GM19468 (cell line): ENCODE results near the gene ZNF783.
"Not testable (repeated sequence)": the region's sequence is repeated elsewhere in the genome, so short reads cannot be mapped to it uniquely, and the experiment has no call there.

Experiments
- ATAC-seq: cut with Tn5 transposase; IDR thresholded peaks from one replicate; pipeline ENCODE4 v1.9.1; 2021; ENCODE audit warnings: mild to moderate bottlenecking, moderate library complexity, moderate number of reproducible peaks; ENCODE audit not compliant: unreplicated experiment; ENCODE audit errors: extremely low read depth

The ZNF783 gene

DNA sequence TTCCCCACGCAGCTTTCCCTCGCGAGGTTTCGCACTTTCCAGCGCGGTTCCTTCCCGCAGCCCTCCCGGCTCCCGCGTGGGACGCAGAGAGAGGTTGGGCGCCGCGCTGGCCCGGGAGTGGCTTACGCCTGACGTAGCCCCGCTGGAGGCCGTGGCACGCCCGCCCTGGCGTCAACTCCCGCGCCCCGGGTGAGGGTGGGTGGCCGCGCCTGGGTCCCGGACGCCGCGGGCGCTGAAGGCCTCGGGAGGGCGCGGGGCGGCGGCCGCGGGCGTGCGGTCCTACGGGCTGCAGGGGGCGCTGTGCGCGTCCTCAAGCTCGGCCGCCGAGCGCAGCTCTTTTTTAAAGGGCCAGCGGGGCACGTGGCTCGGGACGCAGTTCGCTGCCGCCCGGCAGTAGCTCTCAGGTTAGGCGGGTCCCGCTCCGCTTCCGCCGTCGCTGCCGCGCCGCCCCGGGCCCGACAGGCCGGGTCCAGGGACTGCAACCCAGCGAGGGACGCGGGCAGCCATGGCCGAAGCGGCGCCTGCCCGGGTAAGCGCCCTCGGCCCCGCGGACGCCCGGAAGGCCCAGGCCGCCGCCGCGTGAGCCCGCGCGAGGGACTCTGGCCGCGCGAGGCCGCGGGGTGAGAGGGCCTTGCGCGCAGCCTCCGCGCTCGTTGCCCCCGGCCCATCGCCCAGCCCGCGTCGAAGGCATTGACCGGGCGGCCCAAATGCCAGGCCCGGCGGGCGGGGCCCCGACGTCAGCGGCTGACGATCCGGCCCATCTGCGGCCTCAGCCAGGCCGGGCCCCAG is at the start of gene ZNF783:
Gene ZNF783, plus strand, starts transcription at position 368 of the 789 bp plus-strand sequence. Its CDS starts 138 bp downstream, at position 506.
- peak; percentile 67 for ATAC-seq

DNA sequence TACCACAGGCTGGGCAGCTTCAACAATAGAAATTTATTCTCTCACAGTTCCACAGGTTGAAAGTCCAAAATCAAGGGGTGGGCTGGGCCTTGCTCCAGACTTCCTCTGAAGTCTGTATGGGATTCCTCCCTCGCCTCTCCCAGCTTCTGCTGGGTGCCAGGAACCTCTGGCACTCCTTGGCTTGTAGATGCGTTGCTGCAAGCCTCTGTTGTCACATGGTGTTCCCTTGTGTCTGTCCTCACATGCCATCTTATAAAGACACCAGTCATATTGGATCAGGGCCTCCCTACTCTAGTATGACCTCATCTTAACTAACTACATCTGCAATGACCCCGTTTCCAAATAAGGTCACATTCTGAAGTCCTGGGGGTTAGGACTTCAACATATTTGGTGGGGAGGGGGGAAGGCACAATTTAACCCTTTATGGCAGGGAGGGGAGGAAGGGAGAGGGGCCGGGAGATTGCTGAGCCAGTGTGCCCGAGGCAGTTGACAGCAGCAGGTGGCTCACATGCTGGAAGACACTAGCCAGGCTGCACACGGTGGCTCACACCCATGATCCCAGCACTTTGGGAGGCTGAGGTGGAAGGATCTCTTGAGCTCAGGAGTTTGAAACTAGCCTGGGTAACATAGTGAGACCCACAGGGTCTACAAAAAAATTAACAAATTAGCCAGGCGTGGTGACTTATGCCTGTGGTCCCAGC is 47.8 kb upstream of the ZNF783 start:
- ATAC-seq = no peak

DNA sequence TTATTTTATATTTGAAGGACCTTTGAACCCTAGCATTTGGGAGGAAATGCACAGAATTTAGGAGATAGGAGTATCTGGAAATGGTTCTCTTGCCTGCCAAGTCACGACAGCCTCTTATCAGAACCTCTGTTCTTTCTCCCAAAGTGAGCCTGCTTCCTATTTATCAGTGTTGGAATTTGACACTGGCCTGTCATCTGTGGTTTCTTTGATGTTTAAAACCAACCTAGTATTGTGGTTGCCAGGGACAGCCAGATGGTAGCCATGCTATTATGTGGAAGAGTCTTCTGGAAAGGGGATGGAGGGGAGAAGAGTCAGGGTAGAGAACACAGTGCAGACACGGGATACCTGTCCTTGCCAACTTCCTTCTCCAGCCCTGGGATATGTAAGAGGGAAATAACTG is 45.6 kb upstream of the ZNF783 start:
- ATAC-seq = no peak

DNA sequence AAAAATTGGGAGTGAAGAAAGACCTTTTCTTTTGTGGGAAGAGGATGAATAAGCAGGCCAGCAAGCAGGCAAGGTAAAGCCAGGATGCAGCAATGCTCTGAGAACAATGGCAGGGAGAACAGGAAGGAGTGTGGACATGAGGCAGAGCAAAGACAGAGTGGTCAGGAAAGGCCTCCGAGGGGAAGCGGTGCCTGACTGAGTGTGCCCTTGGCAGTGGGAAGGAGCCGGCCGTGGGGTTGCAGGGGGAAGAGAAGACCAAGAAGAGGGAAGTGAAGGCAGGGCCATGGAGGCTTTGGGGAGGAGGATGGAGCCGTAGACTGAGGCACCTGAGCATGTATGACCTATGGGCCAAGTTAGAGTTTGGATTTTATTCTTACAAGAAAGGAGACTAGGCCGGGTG is 44.4 kb upstream of the ZNF783 start:
- no peak for ATAC-seq

DNA sequence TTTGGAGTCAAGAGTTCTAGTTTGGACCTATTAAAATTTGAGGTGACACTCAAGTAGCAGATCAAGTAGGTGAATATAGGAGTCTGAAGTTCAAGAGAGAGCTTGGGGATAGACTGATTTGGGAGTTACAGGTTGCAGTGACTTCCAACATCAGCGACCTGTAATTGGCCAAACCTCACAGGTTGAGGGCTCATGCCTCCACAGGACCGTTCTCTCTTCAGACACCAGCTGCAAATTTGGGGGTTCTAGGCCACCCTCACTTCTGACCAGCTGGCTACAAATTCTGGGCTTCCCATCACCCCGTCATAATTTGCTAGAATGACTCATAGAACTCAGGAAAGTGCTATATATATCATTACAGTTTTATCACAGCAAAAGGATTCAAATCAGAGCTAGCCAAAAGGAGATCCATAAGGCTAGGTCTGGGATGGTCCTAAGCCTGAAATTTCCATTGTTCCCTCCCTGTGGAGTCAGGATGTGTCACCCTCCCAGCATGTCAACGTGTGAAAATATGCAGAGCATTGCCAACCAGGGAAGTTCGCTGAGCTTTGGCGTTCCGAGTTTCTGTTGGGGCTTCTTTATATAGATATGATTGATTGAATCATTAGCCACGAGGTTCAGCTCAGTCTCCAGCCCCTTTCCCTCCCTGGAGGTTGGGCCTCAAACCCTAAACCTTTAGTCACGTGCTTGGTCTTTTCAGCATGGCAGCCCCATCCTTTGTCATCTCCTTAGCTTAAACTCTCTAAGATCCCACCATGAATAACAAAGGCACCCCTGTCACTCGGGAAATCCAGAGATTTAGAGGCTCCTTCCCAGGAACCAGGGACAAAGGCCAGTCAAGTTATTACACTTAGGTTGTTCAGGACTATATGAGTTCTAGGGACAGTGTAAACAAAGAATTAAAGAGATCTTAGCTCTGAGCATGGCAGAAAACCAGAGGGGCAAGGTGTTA is 43.3 kb upstream of the ZNF783 start:
- no peak for ATAC-seq

DNA sequence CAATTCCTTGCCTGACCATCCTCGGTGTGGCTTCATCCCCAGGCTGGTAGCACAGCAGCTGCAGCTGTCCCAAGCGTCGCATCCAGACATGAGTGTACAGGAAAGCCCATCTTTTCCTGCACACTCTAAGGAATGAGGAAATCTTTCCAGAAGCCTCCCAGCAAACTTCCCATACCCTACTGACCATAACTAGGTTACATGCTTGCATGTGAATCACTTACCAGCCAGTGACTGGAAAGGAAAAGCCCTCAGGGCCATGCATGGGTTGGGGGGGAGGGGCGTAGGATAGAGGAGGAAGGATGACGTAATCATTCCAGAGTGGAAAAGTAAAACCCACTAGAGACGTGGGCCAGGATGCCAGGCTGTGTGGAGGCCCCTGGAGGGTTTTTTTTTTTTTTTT is 41.5 kb upstream of the ZNF783 start:
- no peak for ATAC-seq

DNA sequence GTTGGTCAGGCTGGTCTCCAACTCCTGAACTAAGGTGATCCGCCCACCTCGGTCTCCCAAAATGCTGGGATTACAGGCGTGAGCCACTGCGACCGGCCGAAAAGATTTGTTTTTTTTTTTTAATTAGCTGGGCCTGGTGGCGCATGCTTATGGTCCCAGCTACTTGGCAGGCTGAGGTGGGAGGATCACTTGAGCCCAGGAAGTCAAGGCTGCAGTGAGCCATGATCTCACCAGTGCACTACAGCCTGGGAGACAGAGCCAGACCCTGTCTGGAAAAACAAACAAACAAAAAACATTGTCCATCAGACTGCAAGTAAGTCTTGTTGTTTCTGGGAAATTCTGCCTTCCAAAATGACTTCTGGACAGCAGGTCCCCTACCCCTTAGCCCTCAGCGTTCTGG is 38.8 kb upstream of the ZNF783 start:
- no peak for ATAC-seq

DNA sequence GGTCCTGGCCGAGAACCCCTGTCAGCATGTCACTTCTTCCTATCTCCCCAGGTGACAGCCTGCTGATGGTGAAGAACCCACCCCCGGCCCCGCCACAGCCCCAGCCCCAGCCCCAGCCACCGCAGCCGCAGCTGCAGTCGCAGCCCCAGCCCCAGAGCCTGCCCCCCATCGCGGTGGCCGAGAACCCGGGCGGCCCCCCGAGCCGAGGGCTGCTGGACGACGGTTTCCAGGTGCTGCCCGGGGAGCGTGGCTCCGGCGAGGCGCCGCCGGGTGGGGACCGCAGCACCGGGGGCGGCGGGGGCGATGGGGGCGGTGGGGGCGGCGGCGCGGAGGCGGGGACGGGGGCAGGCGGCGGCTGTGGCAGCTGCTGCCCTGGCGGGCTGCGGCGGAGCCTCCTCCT is 38.2 kb upstream of the ZNF783 start:
- no peak for ATAC-seq

DNA sequence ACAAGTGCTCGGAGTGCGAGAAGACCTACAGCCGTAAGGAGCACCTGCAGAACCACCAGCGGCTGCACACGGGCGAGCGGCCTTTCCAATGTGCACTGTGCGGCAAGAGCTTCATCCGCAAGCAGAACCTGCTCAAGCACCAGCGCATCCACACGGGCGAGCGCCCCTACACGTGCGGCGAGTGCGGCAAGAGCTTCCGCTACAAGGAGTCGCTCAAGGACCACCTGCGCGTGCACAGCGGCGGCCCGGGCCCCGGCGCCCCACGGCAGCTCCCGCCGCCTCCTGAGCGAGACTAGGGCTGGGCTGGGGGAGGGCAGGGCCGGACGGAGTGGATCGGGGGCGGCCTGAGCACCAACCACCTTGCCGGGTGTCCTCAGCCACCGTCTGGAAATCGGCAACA is 37.6 kb upstream of the ZNF783 start:
- ATAC-seq = no peak

DNA sequence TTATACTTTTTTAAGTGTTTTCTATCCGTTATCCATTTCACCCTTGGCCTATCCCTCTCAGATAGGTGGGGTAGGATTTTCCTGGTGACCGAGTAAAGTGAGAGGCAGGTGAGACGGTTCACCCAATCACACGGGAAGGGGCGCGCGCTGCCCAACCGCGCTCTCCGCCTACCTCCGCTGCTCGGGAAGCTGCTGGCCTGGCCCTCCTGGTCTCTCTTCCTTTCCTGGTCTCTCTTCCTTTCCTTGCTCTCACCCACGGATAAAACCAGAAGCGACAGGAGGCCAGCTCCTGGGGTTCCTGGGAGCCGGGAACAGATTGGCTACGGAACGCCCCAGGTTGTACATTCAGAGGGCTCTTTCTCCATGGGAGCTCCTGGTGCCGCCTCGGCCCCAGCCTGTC is 36.9 kb upstream of the ZNF783 start:
- no peak for ATAC-seq

DNA sequence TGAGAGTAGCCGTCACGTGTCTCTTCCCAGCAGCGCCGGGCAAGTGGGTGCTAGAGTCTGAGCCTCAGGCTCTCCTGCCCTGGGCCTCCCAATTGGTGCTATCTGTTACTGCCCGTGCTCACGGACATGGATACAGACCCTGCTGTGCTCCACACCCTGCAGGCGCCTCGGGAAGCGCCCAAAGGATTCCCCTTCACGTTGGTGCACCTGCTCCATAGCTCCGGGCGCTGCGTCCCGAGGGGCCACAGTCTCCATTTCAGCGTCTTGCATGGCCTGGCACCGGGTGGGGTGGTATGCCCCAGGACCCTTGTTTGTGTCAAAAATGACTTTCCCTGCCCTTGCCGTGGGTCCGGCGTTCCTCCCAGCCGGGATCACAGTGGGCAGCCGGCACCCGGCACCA is 36.3 kb upstream of the ZNF783 start:
- no peak for ATAC-seq

DNA sequence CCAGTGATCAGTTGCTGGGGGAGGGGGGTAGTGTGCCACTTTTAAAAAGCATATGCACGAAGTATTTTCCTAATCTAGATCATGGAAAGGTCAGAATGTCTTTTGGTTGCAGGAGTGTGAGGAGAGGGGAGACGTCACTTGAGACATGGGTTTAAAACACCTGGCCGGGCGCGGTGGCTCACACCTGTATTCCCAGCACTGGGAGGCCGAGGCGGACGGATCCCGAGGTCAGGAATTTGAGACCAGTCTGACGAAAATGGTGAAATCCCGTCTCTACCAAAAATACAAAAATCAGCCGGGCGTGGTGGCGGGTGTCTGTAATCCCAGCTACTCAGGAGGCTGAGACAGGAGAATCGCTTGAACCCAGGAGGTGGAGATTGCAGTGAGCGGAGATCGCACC is 35.6 kb upstream of the ZNF783 start:
- not testable (repeated sequence) for ATAC-seq

DNA sequence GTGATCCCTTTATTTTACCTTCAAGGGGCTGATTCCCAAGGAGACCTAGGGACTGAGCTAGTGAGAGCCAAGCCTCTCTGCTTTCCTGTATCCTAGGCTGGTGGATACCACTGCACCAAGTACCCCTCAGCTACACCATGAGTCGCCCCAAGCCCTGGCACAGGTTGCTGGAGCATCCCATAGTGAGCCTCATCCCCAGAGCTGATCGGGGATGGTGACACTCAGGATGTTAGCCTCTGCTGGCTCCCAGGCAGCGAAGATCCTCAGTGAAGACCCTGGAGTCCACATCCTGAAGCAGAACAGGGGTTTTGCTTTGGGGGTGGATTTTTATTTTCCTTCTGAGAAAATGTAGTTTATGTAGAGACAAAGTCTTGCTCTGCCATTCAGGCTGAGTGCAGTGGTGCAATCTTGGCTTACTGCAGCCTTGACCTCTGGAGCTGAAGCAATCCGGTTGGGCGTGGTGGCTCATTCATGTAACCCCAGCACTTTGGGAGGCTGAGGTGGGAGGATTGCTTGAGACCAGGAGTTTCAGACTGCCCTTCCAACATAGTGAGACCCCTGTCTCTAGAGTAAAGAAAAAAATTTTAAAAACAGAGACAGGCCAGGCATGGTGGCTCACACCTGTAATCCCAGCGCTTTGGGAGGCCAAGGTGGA is 35.0 kb upstream of the ZNF783 start:
- no peak for ATAC-seq

DNA sequence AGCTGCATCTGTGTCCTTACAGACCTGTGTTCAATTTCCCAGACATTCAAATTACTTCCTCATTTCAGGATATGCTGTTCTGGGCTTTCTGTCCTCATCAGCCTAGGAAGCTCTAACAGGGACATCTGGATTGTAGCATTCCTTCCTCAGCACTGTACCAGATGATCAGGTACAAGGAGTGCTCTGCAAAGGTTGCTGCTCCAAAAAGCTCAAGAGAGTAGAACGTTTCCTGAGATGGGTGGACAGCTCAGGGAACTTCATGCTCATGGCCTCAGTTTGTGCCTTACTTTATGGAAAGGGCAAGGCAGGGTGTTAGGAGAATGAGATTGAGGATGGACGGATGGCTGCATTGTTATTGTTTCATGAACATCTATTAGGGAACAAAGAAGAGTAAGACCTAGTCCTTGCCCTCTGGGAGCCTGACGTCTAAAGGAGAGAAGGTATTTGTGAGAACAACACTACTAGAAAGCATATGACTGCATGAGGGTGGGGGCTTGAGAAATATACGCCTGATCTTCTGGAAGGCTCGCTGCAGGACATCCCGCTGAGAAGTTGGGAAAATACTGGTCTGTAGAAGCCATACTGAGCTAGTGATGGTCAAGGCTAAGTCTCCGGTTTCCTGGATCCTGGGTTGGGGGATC is 33.0 kb upstream of the ZNF783 start:
- no peak for ATAC-seq

DNA sequence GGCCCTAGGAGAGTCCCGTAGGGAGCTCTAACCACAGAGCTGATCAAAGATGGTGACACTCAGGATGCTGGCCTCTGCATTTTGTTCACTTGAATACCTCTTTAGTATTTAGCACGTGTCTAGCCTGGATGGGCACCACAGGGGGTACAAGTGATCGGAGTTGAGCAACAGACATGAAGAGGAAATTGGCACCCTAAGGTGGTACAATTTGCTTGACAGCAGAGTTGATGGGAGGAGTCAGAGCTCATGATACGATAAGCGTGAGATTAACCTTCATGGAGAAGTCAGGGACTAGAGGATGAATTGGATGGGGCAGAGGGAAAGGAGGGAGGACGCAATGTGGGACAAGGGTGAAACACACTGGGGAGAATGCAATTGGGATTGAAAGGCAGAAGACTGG is 32.5 kb upstream of the ZNF783 start:
- ATAC-seq = no peak

DNA sequence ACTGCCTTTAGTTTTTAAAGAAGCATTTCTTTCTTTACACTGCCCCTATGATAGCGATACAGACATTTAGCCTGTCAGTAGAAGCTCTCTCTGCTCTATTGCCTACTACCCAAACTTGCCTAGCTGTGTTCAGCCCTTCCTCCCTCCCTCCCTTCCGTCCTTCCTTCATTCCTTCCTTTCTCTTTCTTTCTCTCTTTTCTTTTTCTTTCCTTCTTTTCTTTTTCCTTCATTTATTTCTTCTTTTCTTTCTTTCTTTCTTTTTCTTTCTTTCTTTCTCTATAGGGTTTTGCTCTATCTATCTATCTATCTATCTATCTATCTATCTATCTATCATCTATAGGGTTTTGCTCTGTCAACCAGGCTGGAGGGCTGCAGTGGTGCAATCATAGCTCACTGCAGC is 29.6 kb upstream of the ZNF783 start:
- ATAC-seq = no peak

DNA sequence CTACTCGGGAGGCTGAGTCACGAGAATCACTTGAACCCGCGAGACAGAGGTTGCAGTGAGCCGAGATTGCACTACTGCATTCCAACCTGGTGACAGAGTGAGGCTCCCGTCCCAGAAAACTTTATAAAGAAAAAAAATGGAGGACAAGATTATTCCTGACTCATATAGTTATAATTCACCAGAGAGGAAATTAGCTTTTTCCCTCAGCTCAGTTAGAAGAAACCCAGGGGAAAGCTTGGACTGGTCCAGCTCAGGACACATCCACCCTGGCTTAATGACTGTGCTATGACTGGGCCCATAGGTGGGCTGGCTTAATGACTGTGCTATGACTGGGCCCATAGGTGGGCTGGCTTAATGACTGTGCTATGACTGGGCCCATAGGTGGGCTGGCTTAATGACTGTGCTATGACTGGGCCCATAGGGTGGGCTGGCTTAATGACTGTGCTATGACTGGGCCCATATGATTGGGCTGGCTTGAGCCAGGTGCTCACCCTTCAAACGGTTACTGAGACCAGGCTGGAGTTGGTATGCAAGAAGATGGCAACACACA is 28.3 kb upstream of the ZNF783 start:
- ATAC-seq = not testable (repeated sequence)

DNA sequence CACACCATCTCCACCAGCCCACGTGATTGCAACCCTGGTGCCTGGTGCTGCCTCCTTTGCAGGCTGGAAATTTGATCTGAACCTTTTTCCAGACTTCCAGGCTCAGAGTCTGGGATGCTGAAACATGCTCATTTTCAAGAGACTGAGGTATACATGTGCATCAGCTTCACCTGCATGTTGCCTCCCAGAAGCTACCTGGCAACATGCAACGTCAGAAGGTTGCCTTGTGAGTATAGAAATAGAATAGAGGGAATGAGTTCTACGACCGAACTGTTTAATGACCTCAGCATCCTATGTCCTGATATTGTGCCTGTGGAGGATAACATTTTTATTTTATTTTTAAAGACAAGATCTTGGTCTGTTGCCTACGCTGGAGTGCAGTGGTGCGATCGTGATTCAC is 24.5 kb upstream of the ZNF783 start:
- ATAC-seq = no peak

DNA sequence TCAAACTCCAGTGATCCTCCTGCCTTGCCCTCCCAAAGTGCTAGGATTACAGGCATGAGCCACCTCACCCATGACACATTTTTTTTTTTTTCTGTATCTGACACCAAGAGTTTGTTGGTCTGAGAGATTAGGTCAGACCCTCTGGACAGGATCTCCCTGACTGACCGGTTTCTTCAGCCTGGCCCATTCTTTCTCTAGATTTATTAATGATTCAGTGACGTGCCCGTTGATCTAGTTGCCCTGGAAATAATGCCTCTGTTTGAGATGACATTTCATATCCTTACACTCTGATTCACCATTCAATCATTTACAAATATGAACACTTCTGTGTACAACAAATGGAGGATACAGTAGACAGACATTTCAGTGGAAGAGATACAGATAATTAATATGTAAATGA is 23.9 kb upstream of the ZNF783 start:
- ATAC-seq = no peak
